HG03135 (cell line): ENCODE measurements around the gene PAQR3.

Experiments
- ATAC-seq: cut with Tn5 transposase; IDR thresholded peaks from one replicate; pipeline ENCODE4 v1.9.1; 2021; ENCODE audit warnings: mild to moderate bottlenecking, moderate library complexity; ENCODE audit not compliant: unreplicated experiment

PAQR3 gene

GRCh38 chr4:78863991-78864390 lies 75.2 kb downstream of the PAQR3 start:
- no peak for ATAC-seq

DNA sequence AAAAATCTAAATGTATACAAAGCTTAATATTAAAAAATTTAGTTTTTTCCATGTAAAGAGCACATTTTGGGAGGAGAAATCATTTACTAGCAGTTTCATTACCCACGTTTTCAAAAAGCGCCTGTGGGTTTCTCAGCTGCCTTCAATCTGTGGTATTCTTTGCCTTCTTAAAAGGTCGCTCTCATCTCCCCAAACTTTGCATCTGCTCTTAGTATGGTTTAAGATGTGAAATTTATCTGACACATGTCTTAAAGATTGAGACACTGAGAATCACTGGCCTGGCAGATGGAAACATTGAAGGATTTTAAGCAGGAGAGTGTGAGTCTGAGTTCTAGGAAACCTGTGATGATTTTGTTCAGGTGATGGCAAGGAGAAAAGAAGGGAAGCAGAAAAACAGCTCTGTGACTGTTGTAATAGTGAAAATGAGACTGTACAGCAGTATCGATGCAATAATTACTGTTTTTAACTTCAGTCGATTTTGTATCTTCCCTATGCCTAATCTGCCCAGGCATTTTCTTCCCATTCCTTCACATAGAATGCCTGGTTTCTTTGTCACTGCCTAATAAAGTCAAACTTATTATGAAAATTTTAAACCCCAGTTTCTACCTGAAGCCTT lies 75.9 kb downstream of the PAQR3 start:
- ATAC-seq, result no peak

GRCh38 chr4:78862314-78862737 lies 76.9 kb downstream of the PAQR3 start:
- ATAC-seq, result no peak
